ENCODE measurements around the gene RNF32.

Gene RNF32

GRCh38 chr7:156640257-156640948 is at the start of gene RNF32:
Gene RNF32 (plus strand): TSS chr7:156640774. CDS start chr7:156643878, 3,104 bp downstream.
- DNase-seq = peak; percentile 66

DNA sequence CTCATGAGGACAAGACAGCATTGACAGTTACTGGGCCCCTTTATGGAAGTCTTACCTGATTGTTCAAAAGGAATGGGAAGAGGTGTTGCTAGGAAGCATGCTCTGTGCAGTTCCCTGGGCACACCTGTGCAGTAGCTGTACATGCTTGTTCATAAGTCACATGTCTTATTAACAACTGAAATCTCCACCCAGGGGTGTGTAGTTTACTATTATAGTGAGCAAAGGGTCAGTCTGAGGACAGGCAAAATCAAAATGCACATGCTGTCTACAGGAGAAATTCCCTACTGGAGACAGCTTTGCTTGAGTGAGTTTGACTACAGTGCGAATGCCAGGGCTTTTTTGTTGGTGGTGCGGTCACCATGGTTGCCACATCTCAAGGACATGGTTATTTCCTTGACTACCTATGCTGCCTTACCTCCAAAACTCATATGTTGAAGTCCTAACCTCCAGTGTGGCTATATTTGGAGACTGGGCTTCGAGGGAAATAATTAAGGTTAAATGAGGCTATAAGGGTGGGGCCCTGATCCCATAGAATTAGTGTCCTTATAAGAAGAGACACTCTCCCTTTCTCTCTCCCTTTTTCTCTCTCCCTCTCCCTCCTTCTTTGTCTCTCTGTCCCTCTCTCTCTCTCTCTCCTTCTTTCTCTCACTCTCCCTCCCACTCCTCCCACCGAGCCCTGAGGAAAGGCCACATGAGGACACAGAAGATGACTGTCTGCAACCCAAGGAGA is 48.3 kb upstream of the RNF32 start:
- DNase-seq = no peak

- no peak for DNase-seq
These were observed 46.1 kb upstream of the RNF32 start for GRCh38 chr7:156594283-156595080.

GRCh38 chr7:156600496-156600895 is 40.1 kb upstream of the RNF32 start:
- DNase-seq = no peak

DNA sequence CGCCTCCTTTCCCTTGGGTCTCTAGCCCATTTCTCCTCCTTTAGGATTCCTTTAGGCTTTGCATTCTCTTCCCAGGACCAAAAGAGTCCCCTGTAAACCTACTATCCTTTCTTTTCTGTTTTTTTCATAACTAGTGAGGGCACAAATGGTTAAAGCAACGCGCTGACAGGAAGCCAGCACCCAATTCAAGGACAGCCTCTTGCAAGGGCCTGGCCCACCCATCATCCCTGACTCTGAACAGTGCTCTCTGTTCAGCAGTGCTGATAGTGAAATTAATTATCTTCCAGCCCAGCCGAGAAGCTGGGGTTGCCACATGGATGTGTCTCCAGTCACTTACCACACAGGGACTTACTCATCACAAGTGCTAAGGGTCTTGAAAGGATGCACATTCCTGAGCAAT is 38.3 kb upstream of the RNF32 start:
- DNase-seq = no peak

- DNase-seq = no peak
These were observed 37.6 kb upstream of the RNF32 start for GRCh38 chr7:156603011-156603410.

GRCh38 chr7:156603629-156604028 is 36.9 kb upstream of the RNF32 start:
- DNase-seq = no peak

- no peak for DNase-seq
These were observed 36.3 kb upstream of the RNF32 start for GRCh38 chr7:156604311-156604710.

GRCh38 chr7:156604836-156605695 is 35.5 kb upstream of the RNF32 start:
- no peak for DNase-seq

- no peak for DNase-seq
These were observed 34.4 kb upstream of the RNF32 start for GRCh38 chr7:156606135-156606534.

- DNase-seq = no peak
These were observed 33.8 kb upstream of the RNF32 start for GRCh38 chr7:156606691-156607331.

DNA sequence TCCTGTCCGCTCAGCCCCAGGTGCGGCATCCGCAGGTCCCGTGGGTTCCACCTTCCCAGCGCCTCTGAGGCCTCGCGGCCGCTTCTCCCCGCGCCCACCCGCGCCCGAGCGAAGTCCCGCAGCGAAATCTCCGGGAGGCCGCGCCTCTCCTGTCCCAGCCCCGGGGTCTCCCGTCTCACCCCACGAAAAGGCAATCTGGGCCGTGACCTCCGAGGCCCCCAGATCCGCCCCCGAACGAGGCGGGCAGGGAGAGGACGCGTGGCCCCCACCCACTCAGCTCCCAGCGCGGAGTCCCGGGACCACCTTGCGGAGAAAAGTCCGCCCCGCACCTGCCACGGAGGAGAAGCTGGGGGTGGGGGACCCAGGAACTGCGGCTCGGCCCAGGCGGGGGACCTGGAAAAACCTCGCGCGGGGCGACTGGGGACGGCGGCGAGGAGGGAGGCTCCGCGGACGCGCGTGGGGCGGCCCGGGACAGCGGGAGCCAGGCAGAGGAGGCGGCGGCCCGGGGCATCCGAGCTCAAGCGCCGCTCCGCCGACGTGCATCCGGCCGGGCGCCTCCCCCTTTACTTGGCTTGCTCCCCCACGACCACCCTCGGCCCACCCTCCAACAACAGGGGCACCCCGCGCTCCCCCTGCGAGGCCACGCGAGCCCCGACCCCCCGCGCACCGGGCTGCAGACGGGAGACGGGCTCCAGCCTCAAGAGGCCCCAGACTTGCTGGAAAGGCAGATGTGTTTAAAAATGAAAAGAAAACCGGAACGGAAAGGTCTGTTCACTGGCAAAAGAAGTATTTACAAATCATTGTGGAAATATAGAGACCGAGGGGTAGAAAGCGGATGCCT is 33.0 kb upstream of the RNF32 start:
- DNase-seq = no peak

- no peak for DNase-seq
These were observed 32.4 kb upstream of the RNF32 start for GRCh38 chr7:156608173-156608478.

- DNase-seq = no peak
These were observed 31.3 kb upstream of the RNF32 start for GRCh38 chr7:156609010-156609877.

DNA sequence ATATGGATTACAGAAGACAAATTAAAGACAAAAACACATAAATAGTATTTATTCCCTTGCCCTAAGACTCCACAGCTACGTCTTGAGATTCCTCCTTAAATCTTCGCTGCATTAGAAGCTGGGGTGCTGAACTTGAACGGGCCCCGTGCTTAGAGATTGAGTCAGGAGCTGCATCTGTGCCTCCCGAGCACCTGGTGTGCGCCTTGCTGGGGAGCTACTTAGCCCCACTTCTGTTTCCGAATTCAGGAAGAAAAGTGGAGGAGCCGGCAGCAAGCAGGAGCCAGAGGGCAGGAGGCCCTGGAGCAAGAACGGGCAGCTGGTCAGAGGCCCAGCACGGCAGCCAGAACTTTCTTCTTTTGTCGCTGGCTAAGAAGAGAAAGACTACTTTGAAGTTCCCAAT is 30.4 kb upstream of the RNF32 start:
- DNase-seq = no peak

GRCh38 chr7:156610601-156611000 is 30.0 kb upstream of the RNF32 start:
- DNase-seq = no peak

DNA sequence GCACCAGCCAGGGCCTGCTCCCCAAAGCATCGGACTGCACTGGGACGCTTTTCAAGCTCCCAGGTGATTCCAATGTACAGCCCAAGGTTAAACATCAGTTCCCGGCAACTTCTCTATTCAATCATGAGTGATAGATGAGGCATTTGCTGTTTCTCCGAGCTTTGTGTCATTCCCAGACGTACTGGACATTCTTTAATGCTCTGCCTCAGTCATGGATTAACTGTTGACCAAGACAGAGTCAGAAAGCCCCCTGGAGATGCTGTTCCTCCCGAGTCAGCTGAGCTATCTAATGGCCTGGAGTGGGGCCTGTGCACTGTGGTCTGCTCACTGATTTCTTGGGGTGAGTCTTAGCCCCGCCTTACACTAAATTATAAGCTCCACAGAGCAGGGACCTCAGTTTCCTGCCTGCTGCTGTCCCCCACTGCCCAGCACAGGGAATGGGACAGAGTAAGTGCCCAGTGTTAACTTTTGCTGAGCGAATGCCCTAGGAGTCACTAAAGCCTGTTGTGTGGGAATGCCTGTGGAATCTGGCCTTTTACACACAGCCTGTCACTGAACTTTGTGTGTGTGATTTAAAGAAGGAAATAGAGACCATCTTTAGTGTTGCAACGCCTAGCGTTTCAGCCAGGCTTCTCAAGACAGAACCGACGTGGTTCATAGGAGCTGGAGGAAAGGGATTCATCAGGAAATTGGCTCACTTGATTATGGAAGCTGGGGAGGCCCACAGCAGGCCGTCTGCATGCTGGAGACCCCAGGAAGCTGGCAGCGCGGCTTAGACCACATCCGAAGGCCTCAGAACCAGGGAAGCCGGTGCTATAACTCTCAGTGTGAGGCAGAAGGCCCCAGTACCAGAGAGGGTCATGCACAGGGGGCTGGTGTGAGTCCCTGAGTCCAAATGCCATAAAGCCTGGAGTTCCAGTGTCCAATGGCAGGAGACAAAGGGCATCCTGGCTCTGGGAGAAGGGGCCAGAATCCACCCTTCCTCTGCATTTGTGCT is 29.3 kb upstream of the RNF32 start:
- DNase-seq = no peak

GRCh38 chr7:156612930-156613329 is 27.6 kb upstream of the RNF32 start:
- no peak for DNase-seq

Measured in NCI-H2081 treated with DMSO at 0.1 percent for 48 hours (cell line).